ENCODE data around the gene TACR2. TPM values are rescaled to one million over a fixed set of nuclear protein-coding genes. Genes with fewer than 3 reads are reported as not detected.

Gene TACR2
- total RNA-seq, 1 donor from 2014 or later = 6.1 TPM

DNA sequence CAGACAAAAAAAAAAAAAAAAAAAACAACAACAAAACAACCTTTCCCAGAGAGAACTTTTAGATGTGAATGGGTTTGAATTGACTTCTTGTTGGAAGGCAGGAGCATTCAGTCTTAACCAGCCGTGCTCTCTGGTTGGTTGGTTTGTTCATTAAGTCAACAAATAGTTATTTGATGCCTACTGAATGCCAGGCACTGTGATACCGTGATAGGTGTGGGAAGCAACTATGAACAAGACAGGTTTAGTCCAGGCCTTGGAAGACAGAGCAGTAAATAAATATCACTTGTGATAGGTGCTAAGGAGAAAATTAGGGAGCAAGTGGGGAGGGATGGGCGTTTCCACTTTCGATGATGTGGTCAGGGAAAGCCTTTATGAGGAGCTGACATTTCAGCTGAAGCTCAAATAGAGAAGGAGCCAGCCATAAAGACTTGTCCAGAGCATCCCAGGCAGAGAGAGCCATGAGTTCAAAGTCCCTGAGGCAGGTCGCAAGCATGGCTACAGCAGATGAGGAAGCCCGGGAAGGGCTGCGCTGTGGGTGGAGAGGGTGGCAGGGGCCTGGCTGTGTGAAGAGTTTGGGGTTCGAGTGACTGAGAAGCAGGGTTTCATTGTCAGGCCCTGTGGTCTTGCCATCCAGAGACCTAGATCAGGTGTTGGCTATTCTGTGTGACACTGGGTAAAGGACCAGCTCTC lies 42.5 kb upstream of the TACR2 start:
- no peak for DNase-seq (ENCODE audit: extremely low spot score in 2 of 2)
- Histone ChIP-seq H3K9me3 (no peaks in the 10 kb centered on the region), H3K4me1 (peaks cover 24% of the 10 kb centered on the region), H3K27ac (no peak overlapping the region), H3K4me3 (no peak overlapping the region), H3K36me3 (no peaks in the 10 kb centered on the region), H3K27me3 (no peaks in the 10 kb centered on the region)
- intact Hi-C loops (cut with DNase I) = no loop called here
- TF ChIP-seq, protein P1, sequence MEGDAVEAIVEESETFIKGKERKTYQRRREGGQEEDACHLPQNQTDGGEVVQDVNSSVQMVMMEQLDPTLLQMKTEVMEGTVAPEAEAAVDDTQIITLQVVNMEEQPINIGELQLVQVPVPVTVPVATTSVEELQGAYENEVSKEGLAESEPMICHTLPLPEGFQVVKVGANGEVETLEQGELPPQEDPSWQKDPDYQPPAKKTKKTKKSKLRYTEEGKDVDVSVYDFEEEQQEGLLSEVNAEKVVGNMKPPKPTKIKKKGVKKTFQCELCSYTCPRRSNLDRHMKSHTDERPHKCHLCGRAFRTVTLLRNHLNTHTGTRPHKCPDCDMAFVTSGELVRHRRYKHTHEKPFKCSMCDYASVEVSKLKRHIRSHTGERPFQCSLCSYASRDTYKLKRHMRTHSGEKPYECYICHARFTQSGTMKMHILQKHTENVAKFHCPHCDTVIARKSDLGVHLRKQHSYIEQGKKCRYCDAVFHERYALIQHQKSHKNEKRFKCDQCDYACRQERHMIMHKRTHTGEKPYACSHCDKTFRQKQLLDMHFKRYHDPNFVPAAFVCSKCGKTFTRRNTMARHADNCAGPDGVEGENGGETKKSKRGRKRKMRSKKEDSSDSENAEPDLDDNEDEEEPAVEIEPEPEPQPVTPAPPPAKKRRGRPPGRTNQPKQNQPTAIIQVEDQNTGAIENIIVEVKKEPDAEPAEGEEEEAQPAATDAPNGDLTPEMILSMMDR (IDR thresholded peaks at IDR 0.05) = no peak
- TF ChIP-seq POLR2A (IDR thresholded peaks at IDR 0.05) (no peak), POLR2AphosphoS5 (IDR thresholded peaks at IDR 0.05; ENCODE audit: insufficient read depth in 1 of 2, low read depth in 1 of 2) (no peak)

DNA sequence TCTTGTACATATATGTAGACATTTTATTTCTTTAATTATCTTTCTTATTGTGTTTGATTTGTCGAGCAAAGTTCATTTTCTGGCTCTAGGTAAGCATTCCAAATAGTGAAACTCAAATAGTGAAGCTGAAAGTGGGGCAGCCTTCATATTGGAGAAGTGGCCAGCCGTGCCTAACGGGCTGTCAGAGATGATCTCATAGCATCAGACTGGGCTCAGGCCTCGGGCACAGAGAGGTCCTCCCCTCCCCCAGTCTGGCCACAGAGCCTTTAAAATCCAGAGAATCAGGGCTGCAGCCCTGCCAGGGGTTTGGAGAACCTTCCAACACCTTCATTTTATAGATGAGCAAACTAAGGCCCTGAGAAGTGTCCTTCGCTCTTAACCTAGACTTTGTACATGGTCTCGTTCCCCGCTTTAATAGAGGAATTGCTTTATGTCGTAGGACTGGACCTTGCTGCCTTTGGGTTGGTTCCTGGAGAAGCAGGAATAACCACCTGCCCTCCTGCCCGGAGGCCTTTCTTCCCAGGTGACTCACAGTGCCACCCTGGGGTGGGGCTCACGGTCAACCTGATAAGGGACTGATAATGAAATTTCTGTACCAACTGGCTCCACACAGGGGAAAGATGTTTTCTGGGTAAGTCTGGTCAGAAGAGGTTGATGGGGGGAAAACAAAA lies 41.8 kb upstream of the TACR2 start:
- Histone ChIP-seq H3K4me1 (peaks cover 25% of the 10 kb centered on the region), H3K36me3 (no peaks in the 10 kb centered on the region), H3K27ac (no peak overlapping the region), H3K4me3 (no peak overlapping the region), H3K9me3 (no peaks in the 10 kb centered on the region), H3K27me3 (no peaks in the 10 kb centered on the region)
- intact Hi-C loops (cut with DNase I) = no loop called here
- DNase-seq (ENCODE audit: extremely low spot score in 2 of 2) = no peak
- TF ChIP-seq POLR2AphosphoS5 (IDR thresholded peaks at IDR 0.05; ENCODE audit: insufficient read depth in 1 of 2, low read depth in 1 of 2) (no peak), POLR2A (IDR thresholded peaks at IDR 0.05) (no peak)
- TF ChIP-seq, protein P1 (IDR thresholded peaks at IDR 0.05) = no peak

DNA sequence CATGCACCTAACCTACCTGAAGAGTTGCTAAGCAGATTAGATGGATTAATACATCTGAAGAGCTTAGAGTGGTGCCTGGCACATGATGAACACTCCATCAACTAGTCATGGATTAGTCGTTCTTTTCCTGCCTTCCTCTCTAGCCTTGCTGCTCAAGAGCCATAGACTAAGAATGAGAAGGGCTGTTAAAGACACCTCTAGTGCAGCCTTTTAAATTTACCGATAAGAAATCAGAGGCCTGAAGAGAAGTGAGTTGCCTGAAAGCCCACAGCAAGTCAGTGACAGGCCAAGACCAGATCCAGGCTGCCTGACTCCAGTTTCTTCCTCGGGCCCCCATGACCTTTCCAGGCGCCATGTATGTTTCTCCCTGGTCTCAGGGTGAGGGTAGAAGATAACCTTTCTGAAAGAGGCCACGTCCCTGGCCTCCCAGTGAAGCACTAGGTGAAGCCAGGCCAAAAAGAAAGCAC lies 41.1 kb upstream of the TACR2 start:
- no peaks in the 10 kb centered on the region for H3K36me3 ChIP-seq
- intact Hi-C loops (cut with DNase I) = no loop called here
- no peak for TF ChIP-seq POLR2A (IDR thresholded peaks at IDR 0.05)
- TF ChIP-seq, protein P1 (IDR thresholded peaks at IDR 0.05) = no peak
- no peak for TF ChIP-seq POLR2AphosphoS5 (IDR thresholded peaks at IDR 0.05; ENCODE audit: insufficient read depth in 1 of 2, low read depth in 1 of 2)
- H3K9me3 ChIP-seq = no peaks in the 10 kb centered on the region
- H3K4me3 ChIP-seq = no peak overlapping the region
- DNase-seq (ENCODE audit: extremely low spot score in 2 of 2) = no peak
- peaks cover 32% of the 10 kb centered on the region for H3K4me1 ChIP-seq
- H3K27me3 ChIP-seq = no peaks in the 10 kb centered on the region
- no peak overlapping the region for H3K27ac ChIP-seq

DNA sequence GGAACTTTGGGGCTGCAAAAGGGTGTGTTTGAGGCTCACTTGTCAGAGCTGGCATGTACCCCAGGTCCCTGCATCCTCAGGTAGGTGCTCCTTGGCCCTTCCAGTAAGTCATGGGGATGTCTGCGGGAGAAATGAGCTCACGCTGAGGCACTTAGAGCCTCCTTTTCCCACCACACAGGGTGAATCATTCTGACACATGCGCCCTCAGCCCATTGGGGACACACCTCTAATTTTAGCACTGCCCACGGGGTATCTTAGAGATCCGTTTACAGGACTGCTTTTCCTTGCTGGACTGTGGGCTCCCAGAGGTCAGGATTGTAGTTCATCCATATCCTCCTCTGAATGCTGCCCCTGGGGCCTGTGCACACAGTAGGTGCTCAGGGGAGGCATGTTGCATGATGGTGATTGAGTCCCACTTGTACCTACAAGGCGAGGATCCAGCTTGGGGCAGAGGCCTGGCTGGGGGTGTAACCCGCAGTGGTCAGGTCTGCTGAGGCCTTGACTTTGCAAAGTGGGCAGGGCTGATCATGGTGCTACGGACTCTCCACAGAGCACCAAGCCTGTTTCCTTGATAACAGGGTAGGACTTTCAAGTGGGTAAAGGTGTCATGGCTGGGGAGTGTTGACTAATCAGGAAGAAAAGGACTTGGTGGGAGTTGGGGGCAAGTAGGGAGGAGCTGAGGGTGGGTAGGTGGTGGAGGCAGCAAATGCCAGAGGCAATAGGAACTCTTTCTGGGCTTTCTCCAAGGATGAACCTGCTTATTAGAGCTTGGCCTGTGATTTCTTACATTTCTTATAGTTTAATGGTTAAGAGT lies 40.4 kb upstream of the TACR2 start:
- DNase-seq (ENCODE audit: extremely low spot score in 2 of 2) = no peak
- no peaks in the 10 kb centered on the region for H3K27me3 ChIP-seq
- no peak overlapping the region for H3K27ac ChIP-seq
- intact Hi-C loops (cut with DNase I) = no loop called here
- H3K9me3 ChIP-seq = no peaks in the 10 kb centered on the region
- no peaks in the 10 kb centered on the region for H3K36me3 ChIP-seq
- no peak for TF ChIP-seq POLR2AphosphoS5 (IDR thresholded peaks at IDR 0.05; ENCODE audit: insufficient read depth in 1 of 2, low read depth in 1 of 2)
- TF ChIP-seq, protein P1 (IDR thresholded peaks at IDR 0.05) = no peak
- no peak for TF ChIP-seq POLR2A (IDR thresholded peaks at IDR 0.05)
- peaks cover 39% of the 10 kb centered on the region for H3K4me1 ChIP-seq
- no peak overlapping the region for H3K4me3 ChIP-seq

Data from vagina (tissue), 2 donors.